C4-2B (cell line): ENCODE measurements around the gene ALKAL2.
A peak's percentile ranks its signal among the peaks of the same experiment; 100 is the strongest.

Experiments
- H3K27ac ChIP-seq: fragments of 450-650 bp; 2 replicates; pipeline ENCODE4 v1.5.1; 2017
- ZFX ChIP-seq: fragments of 450-650 bp; IDR thresholded peaks from 2 replicates; pipeline ENCODE4 v1.6.1; 2017
- TF ChIP-seq, protein P1 (sequence below): fragments of 450-650 bp; conservative IDR thresholded peaks from 2 replicates; pipeline ENCODE4 v1.5.1; 2017; ENCODE audit warnings: mild to moderate bottlenecking

ALKAL2 gene

DNA sequence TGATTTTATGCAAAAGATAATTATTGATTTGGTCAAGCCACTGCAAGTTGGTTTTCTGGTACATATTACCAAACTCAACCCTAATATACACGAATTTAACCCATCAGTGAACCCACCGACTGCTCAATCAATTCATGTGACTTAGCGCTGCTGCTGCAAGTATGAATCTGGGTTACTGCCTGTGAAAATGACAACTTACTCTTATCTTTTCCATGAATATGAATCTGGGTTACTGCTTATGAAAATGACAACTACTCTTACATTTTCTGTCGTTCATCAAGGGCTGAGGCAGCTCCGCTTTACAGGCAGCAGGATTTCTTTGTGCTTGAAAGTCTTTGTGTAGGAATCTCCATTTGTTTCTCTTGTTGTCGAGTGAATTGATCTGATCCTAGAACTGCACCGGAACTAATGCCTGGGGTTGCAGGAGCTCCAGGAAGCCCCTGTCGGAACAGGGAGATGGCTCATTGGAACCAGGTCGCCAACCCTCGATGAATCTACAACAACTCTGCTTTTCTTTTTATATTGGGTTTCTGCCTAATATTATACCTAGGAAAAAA lies 22.1 kb upstream of the ALKAL2 start:
- no peak overlapping the region for H3K27ac ChIP-seq
- no peak for TF ChIP-seq ZFX
- TF ChIP-seq, protein P1, sequence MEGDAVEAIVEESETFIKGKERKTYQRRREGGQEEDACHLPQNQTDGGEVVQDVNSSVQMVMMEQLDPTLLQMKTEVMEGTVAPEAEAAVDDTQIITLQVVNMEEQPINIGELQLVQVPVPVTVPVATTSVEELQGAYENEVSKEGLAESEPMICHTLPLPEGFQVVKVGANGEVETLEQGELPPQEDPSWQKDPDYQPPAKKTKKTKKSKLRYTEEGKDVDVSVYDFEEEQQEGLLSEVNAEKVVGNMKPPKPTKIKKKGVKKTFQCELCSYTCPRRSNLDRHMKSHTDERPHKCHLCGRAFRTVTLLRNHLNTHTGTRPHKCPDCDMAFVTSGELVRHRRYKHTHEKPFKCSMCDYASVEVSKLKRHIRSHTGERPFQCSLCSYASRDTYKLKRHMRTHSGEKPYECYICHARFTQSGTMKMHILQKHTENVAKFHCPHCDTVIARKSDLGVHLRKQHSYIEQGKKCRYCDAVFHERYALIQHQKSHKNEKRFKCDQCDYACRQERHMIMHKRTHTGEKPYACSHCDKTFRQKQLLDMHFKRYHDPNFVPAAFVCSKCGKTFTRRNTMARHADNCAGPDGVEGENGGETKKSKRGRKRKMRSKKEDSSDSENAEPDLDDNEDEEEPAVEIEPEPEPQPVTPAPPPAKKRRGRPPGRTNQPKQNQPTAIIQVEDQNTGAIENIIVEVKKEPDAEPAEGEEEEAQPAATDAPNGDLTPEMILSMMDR: no peak

DNA sequence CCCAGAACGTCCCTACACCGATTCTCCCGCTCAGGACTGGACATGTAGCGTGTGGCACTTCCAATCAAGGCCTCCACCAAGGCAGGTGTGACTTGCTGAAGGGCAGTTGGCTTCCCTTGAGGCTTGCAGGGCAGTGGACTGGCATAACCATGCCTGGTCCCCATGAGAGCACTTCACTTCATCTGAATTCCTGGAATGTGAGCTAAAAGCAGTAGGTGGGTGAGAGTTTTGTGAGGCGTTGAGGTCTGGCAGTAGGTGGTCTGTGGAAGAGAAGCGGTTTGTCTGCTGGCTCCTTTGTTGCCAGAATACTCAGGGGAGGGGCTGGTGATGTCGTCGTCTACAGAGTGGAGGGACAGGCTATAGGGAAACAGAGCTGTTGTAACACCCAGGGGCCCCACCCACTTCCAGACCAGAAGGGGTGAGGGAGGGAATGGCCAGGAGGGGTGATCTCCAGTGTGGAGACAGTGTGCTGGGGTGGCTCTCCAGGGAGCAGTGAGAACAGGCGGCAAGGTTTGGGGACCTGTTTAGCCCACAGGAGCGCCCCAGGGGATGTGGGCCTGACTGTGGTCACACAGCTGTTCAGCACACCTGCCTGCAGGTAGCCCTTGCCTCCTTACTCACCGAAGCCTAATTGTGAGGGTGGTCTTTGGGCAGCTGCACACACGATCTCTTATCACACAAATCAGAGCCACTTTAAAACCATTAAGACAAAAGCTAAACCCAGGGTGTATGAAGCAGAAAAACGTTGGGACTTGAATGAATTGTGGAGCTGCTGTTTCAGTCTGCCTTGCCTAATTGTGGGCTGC lies 21.5 kb upstream of the ALKAL2 start:
- TF ChIP-seq ZFX: no peak
- TF ChIP-seq, protein P1: no peak

DNA sequence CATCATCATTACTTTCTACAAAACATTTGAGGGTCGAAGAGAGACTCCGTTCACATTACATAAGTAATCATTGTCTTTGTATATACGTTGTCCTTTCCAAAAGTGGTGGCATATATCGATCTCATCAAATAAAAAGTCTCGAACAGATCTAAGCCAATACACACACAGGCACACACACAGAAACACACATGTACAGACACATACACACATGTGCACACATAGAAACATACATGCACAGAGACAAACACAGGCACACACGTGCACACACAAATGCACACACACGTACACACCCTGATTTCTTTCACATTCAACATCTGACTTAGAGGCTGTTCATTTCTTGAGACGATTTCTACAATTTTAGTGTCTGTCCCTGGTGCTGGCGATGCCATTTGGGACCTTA lies 17.5 kb upstream of the ALKAL2 start:
- no peak for TF ChIP-seq ZFX
- TF ChIP-seq, protein P1: no peak
- H3K27ac ChIP-seq: no peak overlapping the region

More for the DNA sequence above, 21.5 kb upstream of the ALKAL2 start:
- H3K27ac ChIP-seq: no peak overlapping the region

DNA sequence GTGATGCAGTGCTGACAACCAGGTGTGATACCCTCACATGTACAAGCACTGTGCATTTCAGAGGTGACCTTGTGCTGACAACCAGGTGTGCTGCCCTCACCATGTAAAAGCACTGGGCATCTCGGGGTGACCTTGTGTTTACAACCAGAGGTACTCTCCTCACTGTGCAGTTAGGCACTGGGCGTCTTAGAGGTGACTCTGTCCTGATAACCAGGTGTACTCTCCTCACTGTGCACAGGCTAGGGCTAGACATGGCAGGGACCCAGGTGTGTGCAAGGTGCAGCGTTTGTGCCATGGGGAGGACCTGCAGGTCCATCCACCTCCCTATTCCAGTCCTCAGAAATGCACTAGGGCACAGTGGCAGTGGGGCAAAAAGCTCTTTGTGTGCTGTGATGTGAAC lies 8.5 kb upstream of the ALKAL2 start:
- no peak for TF ChIP-seq ZFX
- TF ChIP-seq, protein P1: no peak
- H3K27ac ChIP-seq: no peak overlapping the region

DNA sequence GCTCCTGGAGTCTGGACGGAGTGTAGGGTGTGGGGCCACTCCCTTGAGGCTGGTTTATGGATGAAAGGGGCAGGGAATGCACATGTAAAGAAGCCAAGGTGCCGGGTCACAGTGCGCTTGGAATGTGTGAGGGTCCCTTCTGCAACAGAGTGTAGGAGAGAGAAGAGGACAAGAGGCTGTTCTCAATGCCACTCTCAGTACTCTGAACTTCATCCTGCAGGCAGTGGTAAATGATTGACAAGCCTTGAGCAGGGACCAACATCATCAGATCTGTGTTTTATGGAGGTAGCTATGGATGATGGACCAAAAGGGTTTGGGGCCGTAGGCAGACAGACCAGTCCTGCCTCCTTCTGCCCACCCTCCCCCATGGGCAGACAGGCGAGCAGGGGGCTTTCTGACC lies 7.2 kb upstream of the ALKAL2 start:
- no peak overlapping the region for H3K27ac ChIP-seq
- no peak for TF ChIP-seq ZFX
- TF ChIP-seq, protein P1: no peak

DNA sequence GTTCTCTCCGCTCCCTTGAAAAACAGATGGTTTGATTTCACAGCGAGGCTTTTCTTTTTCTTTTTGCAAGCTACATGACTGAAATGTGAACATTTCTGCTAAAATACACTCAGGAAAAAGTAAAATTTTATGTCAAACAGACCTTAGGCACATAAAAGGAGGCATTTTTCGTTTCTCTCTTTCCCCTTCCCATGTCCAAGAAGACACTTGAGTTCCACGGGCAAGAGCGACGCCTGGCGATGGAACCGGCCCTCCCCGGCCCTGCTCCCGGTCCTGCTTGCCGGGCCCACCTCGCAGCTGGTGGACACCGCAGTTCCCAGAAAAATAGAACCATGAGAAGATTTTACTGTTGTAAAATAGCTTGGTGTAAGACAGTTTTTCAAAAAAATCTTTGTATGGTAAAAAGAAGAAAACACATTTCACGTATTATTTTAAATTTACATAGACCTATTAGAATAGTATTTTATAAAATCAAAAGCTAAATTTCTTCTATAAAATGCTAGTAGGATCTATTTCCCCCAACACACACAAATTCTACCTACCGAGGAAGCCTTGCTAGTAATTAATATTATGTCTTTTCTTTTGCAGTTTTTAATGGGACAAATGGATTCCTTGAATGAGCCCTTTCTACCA lies 2.3 kb upstream of the ALKAL2 start:
- H3K27ac ChIP-seq: no peak overlapping the region
- TF ChIP-seq, protein P1: peak; percentile 72
- TF ChIP-seq ZFX: no peak
